C4-2B (cell line): ENCODE measurements around the gene AR.

Experiments
- H3K27ac ChIP-seq: fragments of 450-650 bp; 2 replicates; pipeline ENCODE4 v1.5.1; 2017
- ZFX ChIP-seq: fragments of 450-650 bp; IDR thresholded peaks from 2 replicates; pipeline ENCODE4 v1.6.1; 2017
- TF ChIP-seq, protein P1 (sequence below): fragments of 450-650 bp; conservative IDR thresholded peaks from 2 replicates; pipeline ENCODE4 v1.5.1; 2017; ENCODE audit warnings: mild to moderate bottlenecking

The AR gene

DNA sequence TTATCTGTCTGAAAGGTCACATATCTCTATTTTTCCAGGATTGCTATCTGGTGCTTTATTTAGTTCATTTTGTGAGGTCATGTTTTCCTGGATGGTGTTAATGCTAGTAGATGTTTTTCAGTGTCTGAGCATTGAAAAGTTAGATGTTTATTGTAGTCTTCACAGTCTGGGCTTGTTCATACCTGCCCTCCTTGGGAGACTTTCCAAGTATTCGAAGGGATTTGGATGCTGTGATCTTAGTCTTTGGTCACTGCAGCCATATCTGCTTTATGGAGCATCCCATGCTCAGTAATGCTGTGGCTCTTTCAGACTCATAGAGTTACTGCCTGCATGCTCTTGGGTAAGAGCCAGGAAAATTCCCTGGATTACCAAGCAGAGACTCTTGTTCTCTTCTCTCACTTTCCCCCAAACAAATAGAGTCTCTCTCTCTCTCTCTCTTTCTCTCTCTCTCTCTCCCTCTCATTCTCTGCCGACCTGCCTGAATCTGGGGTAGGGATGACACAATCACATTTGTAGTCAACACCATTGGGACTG lies 130.0 kb downstream of the AR start:
- no peak overlapping the region for H3K27ac ChIP-seq
- TF ChIP-seq ZFX = no peak
- TF ChIP-seq, protein P1, sequence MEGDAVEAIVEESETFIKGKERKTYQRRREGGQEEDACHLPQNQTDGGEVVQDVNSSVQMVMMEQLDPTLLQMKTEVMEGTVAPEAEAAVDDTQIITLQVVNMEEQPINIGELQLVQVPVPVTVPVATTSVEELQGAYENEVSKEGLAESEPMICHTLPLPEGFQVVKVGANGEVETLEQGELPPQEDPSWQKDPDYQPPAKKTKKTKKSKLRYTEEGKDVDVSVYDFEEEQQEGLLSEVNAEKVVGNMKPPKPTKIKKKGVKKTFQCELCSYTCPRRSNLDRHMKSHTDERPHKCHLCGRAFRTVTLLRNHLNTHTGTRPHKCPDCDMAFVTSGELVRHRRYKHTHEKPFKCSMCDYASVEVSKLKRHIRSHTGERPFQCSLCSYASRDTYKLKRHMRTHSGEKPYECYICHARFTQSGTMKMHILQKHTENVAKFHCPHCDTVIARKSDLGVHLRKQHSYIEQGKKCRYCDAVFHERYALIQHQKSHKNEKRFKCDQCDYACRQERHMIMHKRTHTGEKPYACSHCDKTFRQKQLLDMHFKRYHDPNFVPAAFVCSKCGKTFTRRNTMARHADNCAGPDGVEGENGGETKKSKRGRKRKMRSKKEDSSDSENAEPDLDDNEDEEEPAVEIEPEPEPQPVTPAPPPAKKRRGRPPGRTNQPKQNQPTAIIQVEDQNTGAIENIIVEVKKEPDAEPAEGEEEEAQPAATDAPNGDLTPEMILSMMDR = no peak

DNA sequence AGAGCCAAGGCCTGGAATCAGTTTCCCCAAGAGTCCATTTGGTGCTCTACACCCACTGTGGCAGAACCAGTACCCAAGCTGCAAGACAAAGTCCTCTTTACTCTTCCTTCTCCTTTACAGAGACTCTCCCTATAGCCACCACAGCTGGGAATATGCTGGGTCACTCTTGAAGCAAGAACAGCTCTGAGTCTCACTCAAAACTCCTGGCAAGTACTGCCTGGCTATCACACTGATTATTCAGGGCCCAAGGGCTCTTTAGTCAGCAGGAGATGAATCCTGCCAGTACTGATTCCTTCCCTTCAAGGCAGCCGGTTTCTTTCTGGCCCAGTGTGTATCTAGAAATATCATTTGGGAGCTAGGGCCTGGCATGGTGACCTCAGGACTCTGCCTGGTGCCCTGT lies 130.9 kb downstream of the AR start:
- H3K27ac ChIP-seq = no peak overlapping the region; the same call in 1 of the 2 replicates
- TF ChIP-seq, protein P1 = no peak
- no peak for TF ChIP-seq ZFX

DNA sequence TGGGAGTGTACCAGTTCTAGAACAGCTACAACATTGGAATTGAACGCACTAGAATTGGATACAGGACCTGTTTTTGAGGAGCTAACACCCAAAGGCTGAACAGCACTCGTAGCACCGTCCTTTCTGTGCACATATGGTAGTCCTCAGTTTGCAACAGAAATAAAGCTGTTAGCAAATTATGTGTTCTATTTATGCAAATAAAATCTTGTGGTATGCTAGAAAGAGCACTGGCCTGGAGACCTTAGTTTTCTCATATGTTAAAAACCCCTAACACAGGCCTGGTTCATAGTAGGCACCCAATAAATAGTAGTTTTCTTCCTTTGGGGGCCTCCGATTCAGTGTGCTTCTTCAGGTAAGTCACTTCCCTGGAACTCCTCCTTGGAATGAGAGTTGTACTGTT lies 140.3 kb downstream of the AR start:
- TF ChIP-seq ZFX = no peak
- TF ChIP-seq, protein P1 = no peak

DNA sequence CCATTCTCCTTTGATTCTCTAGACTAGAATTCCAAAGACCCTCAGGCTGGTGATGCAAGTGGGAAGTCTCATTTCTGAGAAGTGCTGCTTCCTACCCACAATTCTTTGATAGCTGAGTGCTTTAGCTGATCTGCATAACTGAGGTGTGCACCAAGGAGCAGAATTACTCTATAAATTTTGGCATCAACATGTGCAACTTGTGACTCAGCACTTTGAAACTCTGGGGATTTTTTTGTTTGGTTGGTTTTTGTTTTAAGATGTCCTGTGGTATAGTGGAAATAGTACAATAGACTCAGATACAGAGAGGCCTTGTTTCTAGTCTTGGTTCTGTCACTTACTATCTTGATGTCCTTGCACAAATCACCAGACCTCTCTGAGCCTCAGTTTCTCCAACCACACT lies 148.4 kb downstream of the AR start:
- H3K27ac ChIP-seq = no peak overlapping the region
- no peak for TF ChIP-seq ZFX
- TF ChIP-seq, protein P1 = no peak

More for the DNA sequence above, 140.3 kb downstream of the AR start:
- H3K27ac ChIP-seq = no peak overlapping the region

DNA sequence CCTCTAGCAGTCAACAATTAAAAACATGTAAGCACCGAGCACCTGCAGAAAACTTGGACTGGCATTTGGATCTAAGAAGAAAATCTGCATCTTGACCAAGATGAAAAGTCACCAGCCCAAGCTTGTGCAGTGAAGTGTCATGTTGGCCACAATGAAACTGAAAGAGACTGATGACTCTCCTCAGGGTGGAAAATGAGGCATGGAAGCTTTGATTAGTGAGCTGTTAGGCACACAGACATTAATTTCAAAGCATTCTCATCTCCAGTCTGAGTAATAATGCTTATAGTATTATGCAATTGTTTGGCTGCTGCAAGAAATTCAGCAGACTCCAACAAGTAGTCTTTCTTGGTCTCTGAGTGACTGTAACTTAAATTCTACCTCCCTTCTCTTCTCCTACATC lies 150.1 kb downstream of the AR start:
- H3K27ac ChIP-seq = no peak overlapping the region
- no peak for TF ChIP-seq ZFX
- TF ChIP-seq, protein P1 = no peak

DNA sequence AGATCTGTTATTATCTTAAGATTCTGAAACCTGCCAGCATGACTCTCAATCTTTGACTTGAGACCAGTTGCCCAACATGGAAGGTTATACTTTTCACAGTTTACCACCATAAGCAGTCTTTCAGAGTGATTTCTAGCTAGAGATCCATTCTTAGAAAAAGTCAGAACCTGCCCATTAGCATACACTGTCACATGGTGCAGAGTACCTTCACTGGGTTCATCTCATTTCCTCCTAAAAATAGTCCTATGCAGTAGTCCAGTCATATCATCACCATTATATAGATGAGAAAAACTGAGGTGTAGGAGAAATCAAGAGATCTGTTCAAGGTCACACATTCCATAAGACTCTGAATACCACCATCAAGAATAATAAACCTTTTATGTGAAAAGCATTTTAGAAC lies 153.6 kb downstream of the AR start:
- TF ChIP-seq, protein P1 = no peak
- no peak for TF ChIP-seq ZFX

DNA sequence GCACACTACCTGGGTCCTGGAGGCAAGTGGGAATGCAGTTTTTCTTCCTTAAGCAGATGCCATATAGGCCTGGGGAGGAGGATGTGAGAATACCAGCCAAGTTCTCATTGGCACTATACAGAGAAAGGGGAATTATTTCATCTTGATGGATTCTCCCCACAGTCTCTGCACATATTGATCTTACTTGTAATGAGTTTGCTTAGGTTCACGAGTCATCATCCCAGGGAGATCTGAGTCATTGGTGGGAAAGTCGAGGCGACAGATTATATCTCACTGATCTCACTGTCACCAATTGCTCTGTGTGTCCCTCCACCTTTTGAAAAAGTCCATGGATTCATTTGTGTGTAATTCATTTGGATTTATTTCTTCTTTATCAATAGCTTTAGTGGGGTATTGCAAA lies 156.8 kb downstream of the AR start:
- H3K27ac ChIP-seq = no peak overlapping the region
- TF ChIP-seq ZFX = no peak
- TF ChIP-seq, protein P1 = no peak

More for the DNA sequence above, 153.6 kb downstream of the AR start:
- no peak overlapping the region for H3K27ac ChIP-seq
